Activated naive CD8-positive, alpha-beta T cell treated with anti-CD3 and anti-CD28 coated beads, Interleukin-2, amount 10 ng/mL, durations not matched to agents 7 days and 5 days (primary cell): ENCODE measurements around the gene PDLIM7. TPM values are rescaled to one million over a fixed set of nuclear protein-coding genes. Genes with fewer than 3 reads are reported as not detected.

Experiments
- ATAC-seq: fragments of 150-1000 bp; cut with Tn5 transposase; one replicate; pipeline ENCODE4 v1.10.0; 2021; ENCODE audit warnings: low read depth, moderate library complexity
- POLR2A ChIA-PET: fragments of 350-600 bp; sonication (Branson Sonifier 250); formaldehyde crosslinking; loops from one replicate; lab custom pipeline; 2021; ENCODE audit warnings: antibody characterized with exemption; lab: Charles Lee
- DNase-seq: peaks from one replicate; pipeline ENCODE4 v3.0.0; 2021
- H3K27ac Mint-ChIP-seq: one replicate; pipeline ENCODE4 v1.8.0; 2022; ENCODE audit warnings: mild to moderate bottlenecking, mixed read lengths
- H3K27me3 Mint-ChIP-seq: one replicate; pipeline ENCODE4 v1.8.0; 2022; ENCODE audit warnings: mild to moderate bottlenecking, moderate library complexity, mixed read lengths
- H3K36me3 Mint-ChIP-seq: one replicate; pipeline ENCODE4 v1.8.0; 2021; ENCODE audit warnings: mild to moderate bottlenecking, mixed read lengths
- H3K4me1 Mint-ChIP-seq: one replicate; pipeline ENCODE4 v1.8.0; 2021; ENCODE audit warnings: mixed read lengths
- H3K4me3 Mint-ChIP-seq: one replicate; pipeline ENCODE4 v1.8.0; 2022; ENCODE audit warnings: mild to moderate bottlenecking, moderate library complexity, mixed read lengths
- H3K9me3 Mint-ChIP-seq: one replicate; pipeline ENCODE4 v1.8.0; 2021; ENCODE audit warnings: mixed read lengths
- total RNA-seq, 2 experiments: library from RNA; stranded (reverse); gene quantifications; one replicate each; pipeline ENCODE4 v1.2.3, GENCODE V29; 2021

PDLIM7 gene
- total RNA-seq, 2 experiments from 2014 or later = 51.6 to 60.6 TPM

- ATAC-seq (no peak), DNase-seq (peak; percentile 28)
- Mint-ChIP-seq H3K27me3 (no peaks in the 10 kb centered on the region), H3K36me3 (peaks cover 19% of the 10 kb centered on the region), H3K4me1 (peaks cover 34% of the 10 kb centered on the region), H3K9me3 (no peaks in the 10 kb centered on the region), H3K27ac (no peak overlapping the region), H3K4me3 (no peak overlapping the region)
- POLR2A ChIA-PET = interaction anchor here (1.0 to 12.5 kb wide), 4 partner anchors 12 to 39 kb away, joined by 4 to 312 read pairs (median 65); partner anchors contain the start of gene GRK6
These were observed 55.2 kb downstream of the PDLIM7 start for GRCh38 chr5:177442066-177442826.

GRCh38 chr5:177440990-177441780 is 56.2 kb downstream of the PDLIM7 start:
- DNase-seq (no peak), ATAC-seq (no peak)
- Mint-ChIP-seq H3K27ac (no peak overlapping the region), H3K4me1 (peaks cover 35% of the 10 kb centered on the region), H3K27me3 (no peaks in the 10 kb centered on the region), H3K36me3 (peaks cover 22% of the 10 kb centered on the region), H3K9me3 (no peaks in the 10 kb centered on the region), H3K4me3 (no peak overlapping the region)
- POLR2A ChIA-PET = interaction anchor here (0.8 to 12.5 kb wide), 5 partner anchors 11 to 37 kb away, joined by 3 to 312 read pairs (median 8); partner anchors contain the start of gene GRK6

- Mint-ChIP-seq H3K27ac (peak overlapping the region; percentile 6), H3K9me3 (no peaks in the 10 kb centered on the region), H3K27me3 (no peaks in the 10 kb centered on the region), H3K4me3 (no peak overlapping the region), H3K36me3 (peaks cover 26% of the 10 kb centered on the region), H3K4me1 (peaks cover 28% of the 10 kb centered on the region)
- DNase-seq (peak; percentile 31), ATAC-seq (peak; percentile 4)
- POLR2A ChIA-PET = interaction anchor here (0.8 to 12.5 kb wide), 3 partner anchors 10 to 36 kb away, joined by 3 to 312 read pairs (median 19); partner anchors contain the start of gene GRK6
These were observed 57.0 kb downstream of the PDLIM7 start for GRCh38 chr5:177440211-177440989.

DNA sequence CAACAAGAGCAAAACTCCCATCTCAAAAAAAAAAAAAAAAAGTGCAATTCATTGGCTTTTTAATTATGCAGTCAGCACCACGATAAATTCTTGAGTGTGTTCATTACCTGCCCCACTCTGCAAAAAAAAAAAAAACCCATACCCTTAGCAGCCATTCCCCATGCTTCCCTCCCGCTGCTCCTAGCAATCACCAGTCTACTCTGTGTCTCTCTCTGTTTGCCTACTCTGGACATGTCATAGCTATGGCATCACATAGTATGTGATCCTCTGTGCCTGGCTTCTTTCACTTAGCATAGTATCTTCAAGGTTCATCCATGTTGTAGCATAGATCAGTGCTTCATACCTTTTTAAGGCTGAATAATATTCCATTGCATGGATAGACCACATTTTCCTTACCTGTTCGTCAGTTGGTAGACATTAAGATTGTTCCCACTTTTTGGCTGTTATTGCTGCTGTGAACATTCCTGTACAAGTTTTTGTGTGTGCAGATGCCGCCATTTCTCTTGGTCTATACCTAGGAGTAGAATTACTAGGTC is 57.8 kb downstream of the PDLIM7 start:
- no peak for DNase-seq
- ATAC-seq = no peak
- H3K27ac Mint-ChIP-seq = peak overlapping the region; percentile 22
- H3K9me3 Mint-ChIP-seq = no peaks in the 10 kb centered on the region
- POLR2A ChIA-PET = interaction anchor here (0.6 to 12.5 kb wide), 5 partner anchors 8 to 46 kb away, joined by 3 to 312 read pairs (median 7); partner anchors contain the start of gene GRK6
- H3K4me1 Mint-ChIP-seq = peaks cover 25% of the 10 kb centered on the region
- H3K27me3 Mint-ChIP-seq = no peaks in the 10 kb centered on the region
- peaks cover 30% of the 10 kb centered on the region for H3K36me3 Mint-ChIP-seq
- H3K4me3 Mint-ChIP-seq = no peak overlapping the region

GRCh38 chr5:177438468-177438867 is 58.9 kb downstream of the PDLIM7 start:
- Mint-ChIP-seq H3K4me1 (peaks cover 24% of the 10 kb centered on the region), H3K27ac (no peak overlapping the region), H3K27me3 (no peaks in the 10 kb centered on the region), H3K36me3 (peaks cover 34% of the 10 kb centered on the region), H3K4me3 (no peak overlapping the region), H3K9me3 (no peaks in the 10 kb centered on the region)
- ATAC-seq (no peak), DNase-seq (no peak)
- POLR2A ChIA-PET = interaction anchor here (1.5 to 3.5 kb wide), 3 partner anchors 7 to 34 kb away, joined by 4 to 21 read pairs (median 19); partner anchors contain the start of gene PRR7

- H3K4me3 Mint-ChIP-seq = no peak overlapping the region
- POLR2A ChIA-PET = interaction anchor here (0.8 to 3.5 kb wide), 9 partner anchors 8 to 47 kb away, joined by 3 to 21 read pairs (median 4); partner anchors contain the start of genes GRK6 and PRR7
- no peak for ATAC-seq
- H3K27ac Mint-ChIP-seq = peak overlapping the region; percentile 48
- DNase-seq = no peak
- H3K36me3 Mint-ChIP-seq = peaks cover 39% of the 10 kb centered on the region
- H3K4me1 Mint-ChIP-seq = peaks cover 26% of the 10 kb centered on the region
- no peaks in the 10 kb centered on the region for H3K9me3 Mint-ChIP-seq
- no peaks in the 10 kb centered on the region for H3K27me3 Mint-ChIP-seq
These were observed 59.8 kb downstream of the PDLIM7 start for GRCh38 chr5:177437623-177438022.

DNA sequence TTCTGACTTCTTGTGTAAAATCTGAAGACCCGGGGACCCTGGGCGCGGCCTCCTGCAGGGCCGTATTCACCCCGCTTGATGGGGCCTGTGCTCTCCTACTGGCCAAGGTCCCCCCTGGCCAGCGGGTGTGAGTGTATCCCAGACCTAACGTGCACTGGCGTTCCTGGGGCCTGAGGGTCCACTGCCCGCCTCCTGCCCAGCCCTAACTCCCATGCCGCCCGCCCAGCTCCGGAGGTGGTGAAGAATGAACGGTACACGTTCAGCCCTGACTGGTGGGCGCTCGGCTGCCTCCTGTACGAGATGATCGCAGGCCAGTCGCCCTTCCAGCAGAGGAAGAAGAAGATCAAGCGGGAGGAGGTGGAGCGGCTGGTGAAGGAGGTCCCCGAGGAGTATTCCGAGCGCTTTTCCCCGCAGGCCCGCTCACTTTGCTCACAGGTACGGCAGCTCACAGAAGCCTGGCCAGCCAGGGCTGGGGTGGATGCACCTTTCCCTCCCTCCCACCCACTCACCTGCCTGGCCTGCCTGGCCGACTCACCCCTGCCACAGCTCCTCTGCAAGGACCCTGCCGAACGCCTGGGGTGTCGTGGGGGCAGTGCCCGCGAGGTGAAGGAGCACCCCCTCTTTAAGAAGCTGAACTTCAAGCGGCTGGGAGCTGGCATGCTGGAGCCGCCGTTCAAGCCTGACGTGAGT is 61.4 kb downstream of the PDLIM7 start:
- no peak overlapping the region for H3K27ac Mint-ChIP-seq
- POLR2A ChIA-PET = interaction anchor here (0.6 to 2.9 kb wide), 2 partner anchors 9 to 39 kb away, joined by 3 to 21 read pairs; partner anchors contain the start of gene PRR7
- H3K4me3 Mint-ChIP-seq = no peak overlapping the region
- H3K9me3 Mint-ChIP-seq = no peaks in the 10 kb centered on the region
- H3K36me3 Mint-ChIP-seq = peaks cover 44% of the 10 kb centered on the region
- no peak for ATAC-seq
- no peak for DNase-seq
- H3K4me1 Mint-ChIP-seq = peaks cover 35% of the 10 kb centered on the region
- H3K27me3 Mint-ChIP-seq = no peaks in the 10 kb centered on the region

- H3K4me1 Mint-ChIP-seq = peaks cover 43% of the 10 kb centered on the region
- no peak for ATAC-seq
- DNase-seq = no peak
- peaks cover 50% of the 10 kb centered on the region for H3K36me3 Mint-ChIP-seq
- POLR2A ChIA-PET = interaction anchor here (0.8 to 10.7 kb wide), 5 partner anchors 10 to 45 kb away, joined by 3 to 312 read pairs (median 3); partner anchors contain the start of gene PRR7
- H3K27me3 Mint-ChIP-seq = no peaks in the 10 kb centered on the region
- H3K4me3 Mint-ChIP-seq = no peak overlapping the region
- peak overlapping the region; percentile 34 for H3K27ac Mint-ChIP-seq
- no peaks in the 10 kb centered on the region for H3K9me3 Mint-ChIP-seq
These were observed 62.3 kb downstream of the PDLIM7 start for GRCh38 chr5:177434942-177435738.

- ATAC-seq (peak; percentile 9), DNase-seq (peak; percentile 35)
- Mint-ChIP-seq H3K36me3 (peaks cover 44% of the 10 kb centered on the region), H3K27me3 (no peaks in the 10 kb centered on the region), H3K4me3 (peak overlapping the region; percentile 44), H3K27ac (peak overlapping the region; percentile 75), H3K4me1 (peaks cover 43% of the 10 kb centered on the region), H3K9me3 (no peaks in the 10 kb centered on the region)
- POLR2A ChIA-PET = interaction anchor here (0.8 to 10.7 kb wide), 5 partner anchors 9 to 44 kb away, joined by 3 to 312 read pairs (median 3); partner anchors contain the start of gene PRR7
These were observed 63.0 kb downstream of the PDLIM7 start for GRCh38 chr5:177434437-177434836.

GRCh38 chr5:177433658-177434217 is 63.7 kb downstream of the PDLIM7 start:
- Mint-ChIP-seq H3K4me3 (no peak overlapping the region), H3K9me3 (no peaks in the 10 kb centered on the region)

More at GRCh38 chr5:177433658-177434217, 63.7 kb downstream of the PDLIM7 start:
- peak overlapping the region; percentile 48 for H3K27ac Mint-ChIP-seq
- H3K27me3 Mint-ChIP-seq = no peaks in the 10 kb centered on the region
- POLR2A ChIA-PET = interaction anchor here (1.0 to 10.7 kb wide), 3 partner anchors 8 to 30 kb away, joined by 3 to 312 read pairs (median 145); partner anchors contain the start of gene PRR7
- DNase-seq (peak; percentile 29), ATAC-seq (no peak)
- peaks cover 49% of the 10 kb centered on the region for H3K36me3 Mint-ChIP-seq
- H3K4me1 Mint-ChIP-seq = peaks cover 48% of the 10 kb centered on the region
